ENCODE data around the gene FAHD2A. TPM values are rescaled to one million over a fixed set of nuclear protein-coding genes. Genes with fewer than 3 reads are reported as not detected.

The FAHD2A gene
- total and polyA plus RNA-seq, 2 donors (not counting 3 experiments of a cell fraction or from before 2014, with no cell fraction given) = 33.1 to 37.0 TPM

GRCh38 chr2:95399061-95399460 is 3.4 kb upstream of the FAHD2A start:
- no peak for DNase-seq (ENCODE audit: low read depth, low spot score)
- Histone ChIP-seq H3K4me1 (ENCODE audit: control insufficient read depth, extremely low read depth, insufficient read depth, low read length) (peaks cover 13% of the 10 kb centered on the region), H3K4me2 (ENCODE audit: insufficient read depth, low read length) (no peak overlapping the region), H3K9ac (replicated peaks; ENCODE audit: extremely low read depth, insufficient read depth, low read length) (no peak overlapping the region), H3K79me2 (ENCODE audit: control insufficient read depth, insufficient read depth, low read length) (peaks cover 13% of the 10 kb centered on the region), H3K4me3 (replicated peaks in 1 of 3; ENCODE audit: insufficient read depth in 1 of 3, low read depth in 1 of 3, low read length in 3 of 3) (no peak overlapping the region), H4K20me1 (replicated peaks; ENCODE audit: control insufficient read depth, extremely low read depth, insufficient read depth, low read length) (no peaks in the 10 kb centered on the region), H3K27ac (ENCODE audit: insufficient read depth, low read depth, low read length) (no peak overlapping the region), H3K27me3 (ENCODE audit: control insufficient read depth in 2 of 2, insufficient read depth in 2 of 2, low read length in 2 of 2) (no peaks in the 10 kb centered on the region), H3K9me3 (replicated peaks; ENCODE audit: control insufficient read depth, insufficient read depth, low read length) (no peaks in the 10 kb centered on the region), H3K36me3 (ENCODE audit: control insufficient read depth in 2 of 2, extremely low read depth in 1 of 2, insufficient read depth in 2 of 2, low read length in 2 of 2) (no peaks in the 10 kb centered on the region), H2AFZ (ENCODE audit: low read depth, low read length) (no peak overlapping the region), H3K9me1 (replicated peaks; ENCODE audit: control insufficient read depth, extremely low read depth, insufficient read depth, low read length) (no peaks in the 10 kb centered on the region)
- TF ChIP-seq CTCF (IDR thresholded peaks at IDR 0.05; ENCODE audit: extremely low read depth in 1 of 2, insufficient read depth in 1 of 2, low read depth in 1 of 2, low read length in 2 of 2) = no peak
- TF ChIP-seq, protein P1, sequence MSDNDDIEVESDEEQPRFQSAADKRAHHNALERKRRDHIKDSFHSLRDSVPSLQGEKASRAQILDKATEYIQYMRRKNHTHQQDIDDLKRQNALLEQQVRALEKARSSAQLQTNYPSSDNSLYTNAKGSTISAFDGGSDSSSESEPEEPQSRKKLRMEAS (IDR thresholded peaks at IDR 0.05; ENCODE audit: insufficient read depth, insufficient read length) = no peak
- ChIA-PET POLR2A (no interaction called here), CTCF (interaction anchor here (1.5 kb wide), 1 partner anchor 10 kb away, joined by 3 read pairs; no protein-coding TSS in a partner anchor)
- no TSS peak for BruUV-seq (replicated peaks)
- intact Hi-C loops (cut with micrococcal nuclease) (no loop called here), dilution Hi-C loops (cut with MboI; ENCODE audit: extremely low pct_ligation_motif_present, low sequenced_read_pairs) (no loop called here)
- no peak for FAIRE-seq

DNA sequence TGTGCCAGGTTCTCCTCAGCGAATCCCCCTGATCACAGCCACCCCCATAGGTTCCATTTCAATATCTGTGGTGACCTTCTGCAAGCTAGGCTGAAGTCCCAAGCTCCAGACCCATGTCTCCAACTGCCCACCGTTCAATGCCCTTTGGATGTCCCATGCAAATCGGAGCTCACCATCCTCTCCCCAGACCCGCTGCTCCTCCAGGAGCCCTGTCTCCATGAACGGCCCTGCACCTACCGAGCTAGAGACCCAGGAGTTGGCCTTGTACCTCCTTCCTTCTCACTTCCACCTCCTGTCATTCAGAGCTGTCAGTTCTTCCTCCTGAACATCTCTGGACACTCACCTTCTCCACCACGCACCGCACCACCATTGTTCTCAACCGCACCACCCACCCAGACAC is 1.0 kb upstream of the FAHD2A start:
- Histone ChIP-seq H3K9me1 (replicated peaks; ENCODE audit: control insufficient read depth, extremely low read depth, insufficient read depth, low read length) (no peaks in the 10 kb centered on the region), H3K36me3 (ENCODE audit: control insufficient read depth in 2 of 2, extremely low read depth in 1 of 2, insufficient read depth in 2 of 2, low read length in 2 of 2) (no peaks in the 10 kb centered on the region), H3K9ac (replicated peaks; ENCODE audit: extremely low read depth, insufficient read depth, low read length) (peak overlapping the region; percentile 85), H3K79me2 (ENCODE audit: control insufficient read depth, insufficient read depth, low read length) (peaks cover 16% of the 10 kb centered on the region), H3K27ac (ENCODE audit: insufficient read depth, low read depth, low read length) (no peak overlapping the region), H3K4me3 (replicated peaks in 1 of 3; ENCODE audit: insufficient read depth in 1 of 3, low read depth in 1 of 3, low read length in 3 of 3) (peak overlapping the region in 1 of 3 experiments; percentile 73), H3K4me1 (ENCODE audit: control insufficient read depth, extremely low read depth, insufficient read depth, low read length) (peaks cover 13% of the 10 kb centered on the region), H3K9me3 (replicated peaks; ENCODE audit: control insufficient read depth, insufficient read depth, low read length) (no peaks in the 10 kb centered on the region), H3K27me3 (ENCODE audit: control insufficient read depth in 2 of 2, insufficient read depth in 2 of 2, low read length in 2 of 2) (no peaks in the 10 kb centered on the region), H3K4me2 (ENCODE audit: insufficient read depth, low read length) (peak overlapping the region; percentile 74), H4K20me1 (replicated peaks; ENCODE audit: control insufficient read depth, extremely low read depth, insufficient read depth, low read length) (no peaks in the 10 kb centered on the region), H2AFZ (ENCODE audit: low read depth, low read length) (peak overlapping the region; percentile 99)
- intact Hi-C loops (cut with micrococcal nuclease) = no loop called here
- dilution Hi-C loops (cut with MboI; ENCODE audit: extremely low pct_ligation_motif_present, low sequenced_read_pairs) = no loop called here
- TF ChIP-seq, protein P1 (IDR thresholded peaks at IDR 0.05; ENCODE audit: insufficient read depth, insufficient read length) = no peak
- TF ChIP-seq CTCF (IDR thresholded peaks at IDR 0.05; ENCODE audit: extremely low read depth in 1 of 2, insufficient read depth in 1 of 2, low read depth in 1 of 2, low read length in 2 of 2) (no peak), JUN (IDR thresholded peaks at IDR 0.05; ENCODE audit: borderline replicate concordance, insufficient read depth, insufficient read length, low read depth) (no peak), MYC (IDR thresholded peaks at IDR 0.05; ENCODE audit: low read depth, low read length) (no peak), GATA2 (IDR thresholded peaks at IDR 0.05; ENCODE audit: insufficient read depth, insufficient read length, low read depth, low read length) (no peak), POLR2AphosphoS5 (IDR thresholded peaks at IDR 0.05; ENCODE audit: insufficient read depth, low read depth, low read length) (no peak), POLR2A (IDR thresholded peaks at IDR 0.05; ENCODE audit: low read depth, low read length) (no peak), EZH2 (IDR thresholded peaks at IDR 0.05; ENCODE audit: borderline replicate concordance, low read depth, low read length, severe bottlenecking) (no peak), FOS (IDR thresholded peaks at IDR 0.05; ENCODE audit: borderline replicate concordance, insufficient read depth, low read length) (no peak)
- ChIA-PET CTCF (interaction anchor here (3.2 kb wide), 1 partner anchor 13 kb away, joined by 35 read pairs; no protein-coding TSS in a partner anchor), POLR2A (no interaction called here)
- no peak for FAIRE-seq
- BruUV-seq (replicated peaks) = no TSS peak
- DNase-seq (ENCODE audit: low read depth, low spot score) = no peak
